Measurements from ENCODE around the gene CNBD2.

DNA sequence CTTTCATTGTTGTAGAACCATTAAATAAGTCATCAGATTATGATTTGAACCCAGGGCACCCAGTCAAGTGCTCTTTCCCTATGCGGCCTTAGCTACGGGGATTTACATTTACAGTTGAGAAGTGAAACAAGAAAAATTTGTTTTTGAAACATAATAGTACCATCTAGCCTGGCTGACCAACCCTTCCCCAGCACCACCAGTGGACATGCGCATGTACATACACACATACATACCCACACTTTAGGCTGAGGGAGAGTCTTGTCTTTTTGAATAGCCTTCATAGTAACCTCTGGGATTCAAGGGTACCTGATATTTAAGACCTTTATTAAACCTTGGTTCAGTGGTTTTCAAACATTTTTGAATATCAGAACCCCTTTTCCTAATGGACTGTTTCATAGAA is 47.9 kb upstream of the CNBD2 start:
- no peak for TF ChIP-seq POLR2AphosphoS5 (IDR thresholded peaks at IDR 0.05; ENCODE audit: low read length)
- TF ChIP-seq TARDBP (IDR thresholded peaks at IDR 0.05; ENCODE audit: borderline replicate concordance) = no peak
- TF ChIP-seq SRF (IDR thresholded peaks at IDR 0.05; ENCODE audit: low read depth in 2 of 2, low read length in 2 of 2) = no peak
- TF ChIP-seq CREM (IDR thresholded peaks at IDR 0.05; ENCODE audit: low read depth) = no peak
- TF ChIP-seq, protein P1, sequence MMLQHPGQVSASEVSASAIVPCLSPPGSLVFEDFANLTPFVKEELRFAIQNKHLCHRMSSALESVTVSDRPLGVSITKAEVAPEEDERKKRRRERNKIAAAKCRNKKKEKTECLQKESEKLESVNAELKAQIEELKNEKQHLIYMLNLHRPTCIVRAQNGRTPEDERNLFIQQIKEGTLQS (IDR thresholded peaks at IDR 0.05; ENCODE audit: borderline replicate concordance, extremely low read depth, low read depth, low read length) = no peak
- TF ChIP-seq, protein P2, sequence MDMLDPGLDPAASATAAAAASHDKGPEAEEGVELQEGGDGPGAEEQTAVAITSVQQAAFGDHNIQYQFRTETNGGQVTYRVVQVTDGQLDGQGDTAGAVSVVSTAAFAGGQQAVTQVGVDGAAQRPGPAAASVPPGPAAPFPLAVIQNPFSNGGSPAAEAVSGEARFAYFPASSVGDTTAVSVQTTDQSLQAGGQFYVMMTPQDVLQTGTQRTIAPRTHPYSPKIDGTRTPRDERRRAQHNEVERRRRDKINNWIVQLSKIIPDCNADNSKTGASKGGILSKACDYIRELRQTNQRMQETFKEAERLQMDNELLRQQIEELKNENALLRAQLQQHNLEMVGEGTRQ (IDR thresholded peaks at IDR 0.05; ENCODE audit: borderline replicate concordance, low read depth, low read length) = no peak
- TF ChIP-seq, protein P3, sequence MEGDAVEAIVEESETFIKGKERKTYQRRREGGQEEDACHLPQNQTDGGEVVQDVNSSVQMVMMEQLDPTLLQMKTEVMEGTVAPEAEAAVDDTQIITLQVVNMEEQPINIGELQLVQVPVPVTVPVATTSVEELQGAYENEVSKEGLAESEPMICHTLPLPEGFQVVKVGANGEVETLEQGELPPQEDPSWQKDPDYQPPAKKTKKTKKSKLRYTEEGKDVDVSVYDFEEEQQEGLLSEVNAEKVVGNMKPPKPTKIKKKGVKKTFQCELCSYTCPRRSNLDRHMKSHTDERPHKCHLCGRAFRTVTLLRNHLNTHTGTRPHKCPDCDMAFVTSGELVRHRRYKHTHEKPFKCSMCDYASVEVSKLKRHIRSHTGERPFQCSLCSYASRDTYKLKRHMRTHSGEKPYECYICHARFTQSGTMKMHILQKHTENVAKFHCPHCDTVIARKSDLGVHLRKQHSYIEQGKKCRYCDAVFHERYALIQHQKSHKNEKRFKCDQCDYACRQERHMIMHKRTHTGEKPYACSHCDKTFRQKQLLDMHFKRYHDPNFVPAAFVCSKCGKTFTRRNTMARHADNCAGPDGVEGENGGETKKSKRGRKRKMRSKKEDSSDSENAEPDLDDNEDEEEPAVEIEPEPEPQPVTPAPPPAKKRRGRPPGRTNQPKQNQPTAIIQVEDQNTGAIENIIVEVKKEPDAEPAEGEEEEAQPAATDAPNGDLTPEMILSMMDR (IDR thresholded peaks at IDR 0.05 in 2 of 3, conservative IDR thresholded peaks at IDR 0.05 in 1 of 3; ENCODE audit: control insufficient read depth in 2 of 3, extremely low read depth in 1 of 3, insufficient read depth in 1 of 3, low read depth in 3 of 3, low read length in 3 of 3) = no peak
- no peak for TF ChIP-seq ZNF24 (IDR thresholded peaks at IDR 0.05)
- TF ChIP-seq ELK1 (IDR thresholded peaks at IDR 0.05; ENCODE audit: low read depth, low read length) = no peak
- no peak for TF ChIP-seq ASH2L (IDR thresholded peaks at IDR 0.05; ENCODE audit: borderline replicate concordance, low read depth)
- TF ChIP-seq RCOR1 (conservative IDR thresholded peaks at IDR 0.05; ENCODE audit: low read depth, low read length) = no peak
- no peak for TF ChIP-seq CHD1 (IDR thresholded peaks at IDR 0.05; ENCODE audit: low read depth, low read length)
- no peak for TF ChIP-seq POLR2A (IDR thresholded peaks at IDR 0.05; ENCODE audit: low read depth, low read length)
- TF ChIP-seq CREB1 (IDR thresholded peaks at IDR 0.05; ENCODE audit: low read depth) = no peak

All from GM12878 (cell line).